Muscle layer of duodenum (tissue), 2 donors: ENCODE measurements around the gene APOL6.
"Not testable (repeated sequence)": the region's sequence is repeated elsewhere in the genome, so short reads cannot be mapped to it uniquely, and the experiment has no call there.

Experiments used
- H3K27ac ChIP-seq: one replicate; pipeline ENCODE4 v1.7.0; 2013; ENCODE audit warnings: mild to moderate bottlenecking, low read length
- H3K27me3 ChIP-seq: one replicate; pipeline ENCODE4 v1.7.0; 2013; ENCODE audit warnings: low read depth, mild to moderate bottlenecking, control low read depth, low read length
- H3K36me3 ChIP-seq, 2 donors: one replicate each; pipeline ENCODE4 v1.7.0; 2013; ENCODE audit warnings: low read length in 2 of 2, control low read depth in 1 of 2, mild to moderate bottlenecking in 1 of 2; ENCODE audit not compliant: insufficient read depth in 2 of 2, control insufficient read depth in 1 of 2
- H3K4me1 ChIP-seq, 2 donors: one replicate each; pipeline ENCODE4 v1.7.0; 2013; ENCODE audit warnings: low read length in 2 of 2, mild to moderate bottlenecking in 2 of 2, control low read depth in 1 of 2, moderate library complexity in 1 of 2; ENCODE audit not compliant: insufficient read depth in 2 of 2, control insufficient read depth in 1 of 2
- H3K4me3 ChIP-seq, 2 donors: one replicate each; pipeline ENCODE4 v1.7.0; 2013; ENCODE audit warnings: low read length in 2 of 2, low read depth in 1 of 2, mild to moderate bottlenecking in 1 of 2
- H3K9me3 ChIP-seq, 2 donors: one replicate each; pipeline ENCODE4 v1.7.0; 2013; ENCODE audit warnings: low read length in 2 of 2, control low read depth in 1 of 2, mild to moderate bottlenecking in 1 of 2; ENCODE audit not compliant: control insufficient read depth in 1 of 2
- donor health status: healthy.

The APOL6 gene

GRCh38 chr22:35619336-35620094 is 28.7 kb upstream of the APOL6 start:
- H3K27ac ChIP-seq = no peak overlapping the region
- no peaks in the 10 kb centered on the region for H3K27me3 ChIP-seq

GRCh38 chr22:35620624-35621251 is 27.5 kb upstream of the APOL6 start:
- no peak overlapping the region for H3K4me3 ChIP-seq
- no peaks in the 10 kb centered on the region for H3K27me3 ChIP-seq
- H3K4me1 ChIP-seq = peaks cover 15 to 38% of the 10 kb centered on the region in 2 donors
- peak overlapping the region; percentile 59 for H3K27ac ChIP-seq
- no peaks in the 10 kb centered on the region for H3K36me3 ChIP-seq
- no peaks in the 10 kb centered on the region for H3K9me3 ChIP-seq

More at GRCh38 chr22:35619336-35620094, 28.7 kb upstream of the APOL6 start:
- Histone ChIP-seq H3K36me3 (no peaks in the 10 kb centered on the region), H3K4me3 (no peak overlapping the region), H3K9me3 (no peaks in the 10 kb centered on the region), H3K4me1 (peaks cover 15 to 35% of the 10 kb centered on the region in 2 donors)

GRCh38 chr22:35621451-35621850 is 26.8 kb upstream of the APOL6 start:
- Histone ChIP-seq H3K4me1 (peaks cover 15 to 42% of the 10 kb centered on the region in 2 donors), H3K36me3 (no peaks in the 10 kb centered on the region), H3K27me3 (no peaks in the 10 kb centered on the region), H3K27ac (peak overlapping the region; percentile 59), H3K4me3 (no peak overlapping the region), H3K9me3 (no peaks in the 10 kb centered on the region)

- Histone ChIP-seq H3K4me1 (peaks cover 15 to 47% of the 10 kb centered on the region in 2 donors), H3K27me3 (no peaks in the 10 kb centered on the region), H3K27ac (peak overlapping the region; percentile 20)
These were observed 25.9 kb upstream of the APOL6 start for GRCh38 chr22:35622191-35622913.

GRCh38 chr22:35623885-35624284 is 24.4 kb upstream of the APOL6 start:
- H3K4me1 ChIP-seq = peaks cover 15 to 49% of the 10 kb centered on the region in 2 donors
- H3K36me3 ChIP-seq, H3K9me3 ChIP-seq, H3K27ac ChIP-seq, H3K27me3 ChIP-seq, H3K4me3 ChIP-seq: not testable (repeated sequence)

More at GRCh38 chr22:35622191-35622913, 25.9 kb upstream of the APOL6 start:
- H3K9me3 ChIP-seq = no peaks in the 10 kb centered on the region
- H3K36me3 ChIP-seq = no peaks in the 10 kb centered on the region
- no peak overlapping the region for H3K4me3 ChIP-seq

GRCh38 chr22:35624547-35624946 is 23.7 kb upstream of the APOL6 start:
- no peak overlapping the region for H3K4me3 ChIP-seq
- no peak overlapping the region for H3K27ac ChIP-seq
- H3K9me3 ChIP-seq = no peaks in the 10 kb centered on the region

GRCh38 chr22:35625763-35626432 is 22.3 kb upstream of the APOL6 start:
- Histone ChIP-seq H3K36me3 (no peaks in the 10 kb centered on the region), H3K4me3 (no peak overlapping the region), H3K27ac (no peak overlapping the region), H3K9me3 (no peaks in the 10 kb centered on the region), H3K27me3 (no peaks in the 10 kb centered on the region), H3K4me1 (peaks cover 21 to 41% of the 10 kb centered on the region in 2 donors)

More at GRCh38 chr22:35624547-35624946, 23.7 kb upstream of the APOL6 start:
- no peaks in the 10 kb centered on the region for H3K36me3 ChIP-seq
- H3K4me1 ChIP-seq = peaks cover 18 to 49% of the 10 kb centered on the region in 2 donors
- H3K27me3 ChIP-seq = no peaks in the 10 kb centered on the region

GRCh38 chr22:35627267-35628041 is 20.8 kb upstream of the APOL6 start:
- Histone ChIP-seq H3K4me1 (peaks cover 12 to 25% of the 10 kb centered on the region in 2 donors), H3K36me3 (no peaks in the 10 kb centered on the region), H3K4me3 (peak overlapping the region; percentile 68 to 86), H3K27me3 (no peaks in the 10 kb centered on the region), H3K27ac (peak overlapping the region; percentile 88), H3K9me3 (no peaks in the 10 kb centered on the region)

- Histone ChIP-seq H3K27ac (no peak overlapping the region), H3K4me3 (no peak overlapping the region), H3K27me3 (no peaks in the 10 kb centered on the region), H3K36me3 (no peaks in the 10 kb centered on the region), H3K9me3 (no peaks in the 10 kb centered on the region), H3K4me1 (peaks cover 6 to 14% of the 10 kb centered on the region in 2 donors)
These were observed 19.5 kb upstream of the APOL6 start for GRCh38 chr22:35628732-35629131.

GRCh38 chr22:35629406-35630216 is 18.6 kb upstream of the APOL6 start:
- Histone ChIP-seq H3K4me1 (peaks cover 6 to 14% of the 10 kb centered on the region in 2 donors), H3K27me3 (no peaks in the 10 kb centered on the region), H3K4me3 (no peak overlapping the region), H3K36me3 (no peaks in the 10 kb centered on the region), H3K9me3 (no peaks in the 10 kb centered on the region), H3K27ac (peak overlapping the region; percentile 40)
